ENCODE data around the gene IL4R.

Gene IL4R

GRCh38 chr16:27313422-27314160 lies at the start of gene IL4R:
TSS of gene IL4R (plus strand) at chr16:27313974. CDS start at chr16:27340204, 26,230 bp downstream.
- peak within 1 kb of the TSS; percentile 81 for H3K4me3 ChIP-seq (ENCODE audit: low read depth, low read length)
- TF ChIP-seq CTCF (IDR thresholded peaks at IDR 0.05; ENCODE audit: insufficient read depth, low read length, missing control alignments), result no peak
- no peak for DNase-seq (ENCODE audit: low read depth, low spot score)
- ChIA-PET POLR2A (no interaction called here), CTCF (interaction anchor here (1.3 kb wide), 1 partner anchor 78 kb away, joined by 7 read pairs; no protein-coding TSS in a partner anchor)

GRCh38 chr16:27264151-27264550 lies 49.6 kb upstream of the IL4R start:
- no peak for TF ChIP-seq CTCF (IDR thresholded peaks at IDR 0.05; ENCODE audit: insufficient read depth, low read length, missing control alignments)
- ChIA-PET CTCF (interaction anchor here (0.6 to 2.2 kb wide), 3 partner anchors 14 to 104 kb away, joined by 4 to 8 read pairs (median 5); no protein-coding TSS in a partner anchor), POLR2A (interaction anchor here (0.6 to 0.8 kb wide), 2 partner anchors 21 to 39 kb away, joined by 3 read pairs; no protein-coding TSS in a partner anchor)
- DNase-seq (ENCODE audit: low read depth, low spot score), result no peak
- no peak overlapping the region for H3K4me3 ChIP-seq (ENCODE audit: low read depth, low read length)

GRCh38 chr16:27265982-27266381 lies 47.8 kb upstream of the IL4R start:
- no peak for TF ChIP-seq CTCF (IDR thresholded peaks at IDR 0.05; ENCODE audit: insufficient read depth, low read length, missing control alignments)
- ChIA-PET POLR2A (no interaction called here), CTCF (interaction anchor here (1.3 kb wide), 1 partner anchor 30 kb away, joined by 6 read pairs; no protein-coding TSS in a partner anchor)
- no peak overlapping the region for H3K4me3 ChIP-seq (ENCODE audit: low read depth, low read length)
- no peak for DNase-seq (ENCODE audit: low read depth, low spot score)

- ChIA-PET POLR2A (no interaction called here), CTCF (no interaction called here)
- DNase-seq (ENCODE audit: low read depth, low spot score), result no peak
- no peak for TF ChIP-seq CTCF (IDR thresholded peaks at IDR 0.05; ENCODE audit: insufficient read depth, low read length, missing control alignments)
- H3K4me3 ChIP-seq (ENCODE audit: low read depth, low read length), result no peak overlapping the region
These were observed 46.6 kb upstream of the IL4R start for GRCh38 chr16:27267037-27267677.

- CTCF ChIA-PET, result interaction anchor here (1.2 to 1.3 kb wide), 2 partner anchors 14 to 97 kb away, joined by 4 read pairs; no protein-coding TSS in a partner anchor
- DNase-seq (ENCODE audit: low read depth, low spot score), result peak; percentile 74
- TF ChIP-seq CTCF (IDR thresholded peaks at IDR 0.05; ENCODE audit: insufficient read depth, low read length, missing control alignments), result peak; percentile 42
- peak within 1 kb of the TSS; percentile 87 for H3K4me3 ChIP-seq (ENCODE audit: low read depth, low read length)
- POLR2A ChIA-PET, result interaction anchor here (0.5 kb wide), 1 partner anchor 32 kb away, joined by 3 read pairs; no protein-coding TSS in a partner anchor
These were observed 45.1 kb upstream of the IL4R start, which contains the start of gene NSMCE1 for GRCh38 chr16:27268376-27269299. TSS of gene NSMCE1 (minus strand) at chr16:27268772. CDS start at chr16:27257570, 11,202 bp downstream.
